Lower lobe of right lung (tissue), 2 donors: Measurements from ENCODE around the gene TMEM59. TPM values are rescaled to one million over a fixed set of nuclear protein-coding genes. Genes with fewer than 3 reads are reported as not detected.
A peak's percentile ranks its signal among the peaks of the same experiment; 100 is the strongest.
"Not testable (repeated sequence)": the region's sequence is repeated elsewhere in the genome, so short reads cannot be mapped to it uniquely, and the experiment has no call there.

Experiments used
- ATAC-seq, 2 donors: fragments of 200-7000 bp; cut with Tn5 transposase; one replicate each; pipeline ENCODE4 v1.9.1; 2020 to 2022; ENCODE audit warnings: mild to moderate bottlenecking in 2 of 2, moderate library complexity in 2 of 2
- DNase-seq: peaks from one replicate; pipeline ENCODE4 v3.0.0-alpha.2; 2020
- H3K27ac ChIP-seq: fragments of 200-600 bp; one replicate; pipeline ENCODE4 v1.8.0; 2022
- H3K27me3 ChIP-seq: fragments of 200-600 bp; one replicate; pipeline ENCODE4 v1.8.0; 2022; ENCODE audit warnings: low read depth
- H3K36me3 ChIP-seq: fragments of 200-600 bp; one replicate; pipeline ENCODE4 v1.8.0; 2022; ENCODE audit warnings: mild to moderate bottlenecking
- H3K4me1 ChIP-seq: fragments of 200-600 bp; one replicate; pipeline ENCODE4 v1.8.0; 2022
- H3K4me3 ChIP-seq: fragments of 200-600 bp; one replicate; pipeline ENCODE4 v1.8.0; 2022; ENCODE audit warnings: mild to moderate bottlenecking
- H3K9me3 ChIP-seq: fragments of 200-600 bp; one replicate; pipeline ENCODE4 v1.8.0; 2022
- intact Hi-C: fragments of 100-400 bp; cut with DNase I; formaldehyde crosslinking; loops from one replicate; pipeline ENCODE4 v1.11.0; 2022
- total RNA-seq: library from RNA; stranded (reverse); fragmentation: NEBNext Ultra II Directional; extraction: Animal tissue kit (Norgen Biotek cat#: 25700); gene quantifications from one replicate; pipeline ENCODE4 v1.2.1, GENCODE V29; 2021
- TF ChIP-seq, protein P1 (sequence below): fragments of 200-600 bp; IDR thresholded peaks from one replicate; pipeline ENCODE4 v1.8.0; 2022; ENCODE audit warnings: antibody characterized with exemption, mild to moderate bottlenecking
- donor health status: DM: no; HTN: yes; CAD: no; lungs with severe emphysema.

The TMEM59 gene
- total RNA-seq, 1 donor from 2014 or later = 475 TPM

DNA sequence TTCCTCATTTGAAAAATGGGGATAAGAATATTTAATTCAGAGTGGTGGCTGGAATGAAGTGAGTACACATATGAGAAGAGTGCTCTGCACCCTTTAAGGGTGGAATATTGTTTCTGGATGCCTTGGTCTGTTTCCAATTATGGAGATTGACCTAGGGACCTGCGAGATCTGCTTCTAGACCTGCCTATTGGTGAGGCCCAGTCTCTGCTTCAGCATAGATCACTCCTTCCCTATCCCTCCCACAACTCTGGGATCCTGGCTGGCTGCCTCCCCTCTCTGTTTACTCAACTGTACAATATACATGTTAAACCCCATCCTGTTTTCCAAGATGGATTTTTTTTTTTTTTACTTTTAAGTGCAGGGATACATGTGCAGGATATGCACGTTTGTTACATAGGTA lies 28.6 kb downstream of the TMEM59 start:
- Histone ChIP-seq H3K4me3 (no peak overlapping the region), H3K4me1 (no peaks in the 10 kb centered on the region), H3K27me3 (no peaks in the 10 kb centered on the region), H3K9me3 (no peaks in the 10 kb centered on the region), H3K36me3 (peaks cover 2% of the 10 kb centered on the region), H3K27ac (no peak overlapping the region)
- intact Hi-C loops = no loop called here
- TF ChIP-seq, protein P1, sequence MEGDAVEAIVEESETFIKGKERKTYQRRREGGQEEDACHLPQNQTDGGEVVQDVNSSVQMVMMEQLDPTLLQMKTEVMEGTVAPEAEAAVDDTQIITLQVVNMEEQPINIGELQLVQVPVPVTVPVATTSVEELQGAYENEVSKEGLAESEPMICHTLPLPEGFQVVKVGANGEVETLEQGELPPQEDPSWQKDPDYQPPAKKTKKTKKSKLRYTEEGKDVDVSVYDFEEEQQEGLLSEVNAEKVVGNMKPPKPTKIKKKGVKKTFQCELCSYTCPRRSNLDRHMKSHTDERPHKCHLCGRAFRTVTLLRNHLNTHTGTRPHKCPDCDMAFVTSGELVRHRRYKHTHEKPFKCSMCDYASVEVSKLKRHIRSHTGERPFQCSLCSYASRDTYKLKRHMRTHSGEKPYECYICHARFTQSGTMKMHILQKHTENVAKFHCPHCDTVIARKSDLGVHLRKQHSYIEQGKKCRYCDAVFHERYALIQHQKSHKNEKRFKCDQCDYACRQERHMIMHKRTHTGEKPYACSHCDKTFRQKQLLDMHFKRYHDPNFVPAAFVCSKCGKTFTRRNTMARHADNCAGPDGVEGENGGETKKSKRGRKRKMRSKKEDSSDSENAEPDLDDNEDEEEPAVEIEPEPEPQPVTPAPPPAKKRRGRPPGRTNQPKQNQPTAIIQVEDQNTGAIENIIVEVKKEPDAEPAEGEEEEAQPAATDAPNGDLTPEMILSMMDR = no peak
- ATAC-seq (no peak), DNase-seq (no peak)

DNA sequence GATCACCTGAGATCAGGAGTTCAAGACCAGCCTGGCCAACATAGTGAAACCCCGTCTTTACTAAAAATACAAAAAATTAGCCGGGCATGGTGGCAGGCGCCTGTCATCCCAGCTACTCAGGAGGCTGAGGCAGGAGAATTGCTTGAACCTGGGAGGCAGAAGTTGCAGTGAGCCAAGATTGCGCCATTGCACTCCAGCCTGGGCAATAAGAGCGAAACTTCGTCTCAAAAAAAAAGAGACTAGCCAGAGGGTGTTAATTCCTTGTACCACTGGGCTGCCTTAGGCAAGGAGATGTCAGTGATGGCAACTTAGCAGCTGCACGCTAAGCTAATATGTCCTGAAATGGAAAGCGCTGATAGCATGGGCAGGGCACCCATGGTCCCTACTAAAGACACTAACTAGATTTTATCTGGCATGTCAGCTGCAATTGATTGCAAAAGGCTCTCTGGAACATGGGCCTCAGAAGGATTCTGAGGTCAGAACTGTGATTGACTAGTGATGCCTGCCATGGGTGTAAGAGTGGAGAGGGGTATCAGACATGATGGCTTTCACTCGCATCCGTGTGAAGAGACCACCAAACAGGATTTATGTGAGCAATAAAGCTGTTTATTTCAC lies 33.3 kb downstream of the TMEM59 start:
- H3K27me3 ChIP-seq, ATAC-seq, intact Hi-C loops, H3K36me3 ChIP-seq, H3K4me3 ChIP-seq, H3K27ac ChIP-seq, H3K9me3 ChIP-seq, H3K4me1 ChIP-seq, DNase-seq: not testable (repeated sequence)

DNA sequence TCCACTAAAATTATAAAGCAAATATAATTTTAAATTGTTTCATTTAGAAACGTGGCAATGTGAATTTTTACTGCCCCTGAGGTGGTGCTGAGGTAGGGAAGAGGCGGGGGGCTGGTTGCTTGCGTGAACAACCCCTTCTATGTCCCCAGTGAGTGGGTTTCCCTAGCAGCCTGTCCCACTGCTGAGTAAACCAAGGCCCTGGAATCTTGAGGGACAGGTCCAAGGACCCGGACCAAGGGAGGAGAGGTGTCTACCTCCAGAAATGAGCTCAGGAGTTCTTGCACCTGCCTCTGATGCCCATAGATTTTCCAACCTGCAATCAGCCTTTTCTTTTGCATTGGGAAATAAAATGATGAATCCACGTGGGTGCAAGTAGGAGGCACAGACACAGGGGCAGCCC lies 34.4 kb downstream of the TMEM59 start:
- Histone ChIP-seq H3K9me3 (no peaks in the 10 kb centered on the region), H3K4me3 (no peak overlapping the region), H3K27me3 (no peaks in the 10 kb centered on the region), H3K27ac (no peak overlapping the region), H3K4me1 (no peaks in the 10 kb centered on the region), H3K36me3 (no peaks in the 10 kb centered on the region)
- intact Hi-C loops = no loop called here
- TF ChIP-seq, protein P1 = no peak
- no peak for ATAC-seq
- DNase-seq = no peak

DNA sequence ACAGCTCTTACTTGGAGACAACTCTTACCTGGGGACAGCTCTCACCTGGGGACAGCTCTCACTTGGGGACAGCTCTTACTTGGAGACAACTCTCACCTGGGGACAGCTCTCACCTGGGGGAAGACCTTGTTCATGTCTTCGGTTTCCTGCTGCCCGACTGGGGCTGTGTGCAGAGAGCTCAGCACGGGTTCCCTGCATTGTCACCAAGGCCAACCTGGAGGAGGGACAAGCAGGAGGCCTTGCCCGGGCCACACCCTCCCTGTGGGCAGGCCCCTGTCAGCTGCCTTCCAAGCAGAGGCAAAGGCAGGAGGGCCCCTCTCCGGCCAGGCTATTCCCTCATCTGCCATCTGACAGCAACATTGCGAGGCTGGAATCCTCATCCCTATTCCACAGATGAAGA lies 35.0 kb downstream of the TMEM59 start, which contains the start of gene LDLRAD1:
TSS of gene LDLRAD1 (minus strand) at position 208 of the 400 bp plus-strand sequence. CDS start at position 134, 74 bp downstream.
- H3K27ac ChIP-seq = no peak within 1 kb of the TSS

DNA sequence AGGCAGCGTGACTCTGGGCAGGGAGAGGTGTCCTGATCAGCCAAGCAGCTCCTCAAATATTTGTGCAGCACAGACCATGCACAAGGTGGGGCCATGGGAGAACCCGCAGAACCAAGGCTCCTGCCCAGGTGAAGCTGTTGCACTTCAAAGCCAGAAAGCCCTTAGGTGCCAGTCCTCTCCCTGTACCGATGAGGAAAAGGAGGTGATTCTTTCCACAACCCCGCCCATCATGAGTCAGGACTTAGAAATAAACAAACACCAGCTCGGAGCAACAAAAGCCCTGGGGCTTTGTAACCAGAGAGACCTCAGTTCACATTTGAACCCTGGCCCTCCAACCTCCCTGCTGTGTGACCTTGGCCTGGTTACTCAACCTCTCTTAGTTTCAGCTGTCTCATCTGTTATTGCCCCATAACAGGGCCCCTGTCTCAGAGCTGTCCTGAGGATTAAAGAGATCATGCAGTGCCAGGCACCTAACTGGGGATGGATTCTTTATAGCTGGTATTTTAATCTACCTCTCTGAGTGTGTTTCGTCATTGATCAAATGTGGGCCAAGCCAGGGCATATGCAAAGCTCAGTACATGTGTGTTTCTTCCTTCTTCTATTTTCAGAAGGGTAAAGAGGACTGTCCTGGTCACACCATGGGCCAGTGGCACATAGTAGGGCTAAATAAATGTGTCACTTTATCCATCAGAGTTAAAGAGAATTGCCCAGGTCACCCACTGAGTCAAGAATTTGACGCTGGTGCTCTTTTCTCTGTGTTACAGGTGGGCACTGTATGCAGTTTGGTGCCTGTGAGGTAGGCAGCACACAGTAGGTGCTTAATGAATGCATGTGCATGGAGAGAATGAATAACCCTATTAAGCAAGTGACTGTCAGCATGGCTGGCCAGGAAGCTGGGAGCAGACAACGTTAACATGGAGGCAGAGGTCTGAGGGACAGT lies 36.4 kb downstream of the TMEM59 start:
- Histone ChIP-seq H3K9me3 (no peaks in the 10 kb centered on the region), H3K36me3 (no peaks in the 10 kb centered on the region), H3K27ac (peak overlapping the region; percentile 11), H3K27me3 (no peaks in the 10 kb centered on the region), H3K4me3 (no peak overlapping the region), H3K4me1 (no peaks in the 10 kb centered on the region)
- ATAC-seq = peak; percentile 80 to 88
- TF ChIP-seq, protein P1 = no peak
- DNase-seq = peak; percentile 59
- intact Hi-C loops = no loop called here

More for the DNA sequence above, 35.0 kb downstream of the TMEM59 start, which contains the start of gene LDLRAD1:
- Histone ChIP-seq H3K36me3 (no peaks in the 10 kb centered on the region), H3K27me3 (no peaks in the 10 kb centered on the region), H3K9me3 (no peaks in the 10 kb centered on the region), H3K4me1 (no peaks in the 10 kb centered on the region), H3K4me3 (no peak within 1 kb of the TSS)
- intact Hi-C loops = no loop called here
- ATAC-seq (no peak), DNase-seq (no peak)
- TF ChIP-seq, protein P1 = no peak
